ENCODE measurements around the gene OLFM3. TPM values are rescaled to one million over a fixed set of nuclear protein-coding genes. Genes with fewer than 3 reads are reported as not detected.

Gene OLFM3
- total RNA-seq, 1 donor from 2014 or later = 0.52 TPM

DNA sequence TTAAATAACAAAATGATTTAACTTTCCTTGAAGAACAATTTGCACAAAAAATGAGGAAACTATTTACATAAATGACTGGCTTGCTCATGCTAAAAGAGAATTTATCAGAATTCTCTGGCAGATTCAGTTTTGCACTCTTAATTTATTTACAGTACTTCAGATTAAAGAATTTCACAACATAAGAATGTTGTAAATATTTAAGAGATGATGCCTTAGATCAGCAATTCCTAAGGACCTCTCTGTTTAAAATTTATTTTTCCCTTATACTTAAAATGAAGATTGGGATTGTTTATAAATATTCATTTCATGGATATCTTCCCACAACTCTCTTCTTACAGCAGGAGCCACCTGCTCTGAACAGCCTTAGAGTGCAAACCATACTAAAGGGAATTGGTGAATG lies 120.8 kb downstream of the OLFM3 start:
- no peaks in the 10 kb centered on the region for H3K36me3 ChIP-seq (ENCODE audit: control insufficient read depth in 3 of 3, insufficient read depth in 3 of 3, low read length in 3 of 3)
- no peaks in the 10 kb centered on the region for H3K4me1 ChIP-seq (ENCODE audit: control insufficient read depth in 3 of 3, insufficient read depth in 3 of 3, low read length in 3 of 3)
- H3K9me3 ChIP-seq (ENCODE audit: control insufficient read depth in 3 of 3, low read length in 3 of 3) = no peaks in the 10 kb centered on the region
- no peak overlapping the region for H3K4me3 ChIP-seq (ENCODE audit: low read length in 3 of 3)
- H3K27me3 ChIP-seq (ENCODE audit: control insufficient read depth in 3 of 3, insufficient read depth in 3 of 3, low read length in 3 of 3) = no peaks in the 10 kb centered on the region
- no peak overlapping the region for H3K27ac ChIP-seq (ENCODE audit: low read depth, low read length)
- H3K9ac ChIP-seq (ENCODE audit: low read depth in 1 of 3, low read length in 3 of 3) = no peak overlapping the region

DNA sequence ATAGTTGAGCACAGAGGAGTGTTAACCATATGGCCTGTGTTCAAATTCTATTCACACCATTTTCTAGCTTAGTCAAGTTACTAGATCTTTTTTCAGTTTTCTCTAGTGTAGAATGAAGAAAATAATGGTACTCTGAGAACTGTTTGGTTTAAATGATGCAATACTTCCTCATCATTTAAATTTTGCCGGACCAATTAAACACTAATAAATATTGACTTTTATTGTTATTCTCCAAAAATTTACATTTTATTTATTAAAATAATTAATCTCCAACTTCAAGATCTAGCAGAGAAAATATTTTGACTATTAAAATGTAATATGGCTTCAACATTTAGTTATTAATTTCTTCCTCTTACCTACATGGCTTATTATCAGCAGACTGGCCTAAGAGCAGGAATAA lies 123.1 kb downstream of the OLFM3 start:
- H3K9me3 ChIP-seq (ENCODE audit: control insufficient read depth in 3 of 3, low read length in 3 of 3) = no peaks in the 10 kb centered on the region
- H3K36me3 ChIP-seq (ENCODE audit: control insufficient read depth in 3 of 3, insufficient read depth in 3 of 3, low read length in 3 of 3) = no peaks in the 10 kb centered on the region
- H3K9ac ChIP-seq (ENCODE audit: low read depth in 1 of 3, low read length in 3 of 3) = no peak overlapping the region
- H3K4me1 ChIP-seq (ENCODE audit: control insufficient read depth in 3 of 3, insufficient read depth in 3 of 3, low read length in 3 of 3) = no peaks in the 10 kb centered on the region
- H3K27me3 ChIP-seq (ENCODE audit: control insufficient read depth in 3 of 3, insufficient read depth in 3 of 3, low read length in 3 of 3) = no peaks in the 10 kb centered on the region
- no peak overlapping the region for H3K4me3 ChIP-seq (ENCODE audit: low read length in 3 of 3)
- no peak overlapping the region for H3K27ac ChIP-seq (ENCODE audit: low read depth, low read length)

DNA sequence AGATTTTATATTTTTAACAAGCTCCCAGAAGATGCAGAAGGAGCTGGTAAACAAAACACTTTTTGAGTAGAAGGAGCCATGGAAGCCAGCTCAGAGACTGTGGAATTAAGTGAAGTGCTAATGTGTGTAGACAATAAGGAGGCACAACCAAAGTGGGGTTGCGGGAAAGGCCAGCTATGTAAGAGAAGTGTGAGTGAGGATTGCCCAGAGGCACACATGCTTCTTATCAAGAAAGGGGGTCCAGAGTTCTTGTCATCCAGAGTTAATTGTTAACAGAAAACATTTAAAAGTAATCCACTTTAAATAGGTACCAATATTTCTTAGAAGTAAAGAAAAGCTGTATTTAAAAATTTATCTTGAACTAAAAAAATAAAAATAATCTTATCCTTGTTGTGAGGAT lies 136.8 kb downstream of the OLFM3 start:
- Histone ChIP-seq H3K27me3 (ENCODE audit: control insufficient read depth in 3 of 3, insufficient read depth in 3 of 3, low read length in 3 of 3) (no peaks in the 10 kb centered on the region), H3K9ac (ENCODE audit: low read depth in 1 of 3, low read length in 3 of 3) (no peak overlapping the region), H3K9me3 (ENCODE audit: control insufficient read depth in 3 of 3, low read length in 3 of 3) (no peaks in the 10 kb centered on the region), H3K36me3 (ENCODE audit: control insufficient read depth in 3 of 3, insufficient read depth in 3 of 3, low read length in 3 of 3) (no peaks in the 10 kb centered on the region), H3K27ac (ENCODE audit: low read depth, low read length) (no peak overlapping the region), H3K4me1 (ENCODE audit: control insufficient read depth in 3 of 3, insufficient read depth in 3 of 3, low read length in 3 of 3) (no peaks in the 10 kb centered on the region), H3K4me3 (ENCODE audit: low read length in 3 of 3) (no peak overlapping the region)

DNA sequence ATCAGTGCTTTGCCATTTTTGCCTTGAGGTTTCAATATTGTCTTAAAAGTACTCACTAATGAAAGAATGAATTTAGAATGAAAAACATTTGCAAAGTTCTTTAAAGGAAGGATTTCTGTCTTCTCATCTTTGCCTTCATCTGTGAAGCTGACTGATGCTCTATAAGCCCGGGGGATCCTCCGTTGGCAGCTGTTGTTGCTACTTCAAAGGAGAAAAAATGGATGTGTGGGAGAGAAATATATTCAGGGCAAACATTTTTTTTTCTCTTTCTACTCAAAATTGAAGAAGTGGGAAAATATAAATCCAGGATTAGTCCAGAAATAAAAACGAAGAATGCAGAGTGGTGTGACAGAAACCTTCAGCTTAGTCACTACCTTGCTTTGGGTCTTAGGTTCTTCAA lies 142.5 kb downstream of the OLFM3 start:
- no peaks in the 10 kb centered on the region for H3K4me1 ChIP-seq (ENCODE audit: control insufficient read depth in 3 of 3, insufficient read depth in 3 of 3, low read length in 3 of 3)
- H3K4me3 ChIP-seq (ENCODE audit: low read length in 3 of 3) = no peak overlapping the region
- no peak overlapping the region for H3K9ac ChIP-seq (ENCODE audit: low read depth in 1 of 3, low read length in 3 of 3)
- H3K36me3 ChIP-seq (ENCODE audit: control insufficient read depth in 3 of 3, insufficient read depth in 3 of 3, low read length in 3 of 3) = no peaks in the 10 kb centered on the region
- H3K9me3 ChIP-seq (ENCODE audit: control insufficient read depth in 3 of 3, low read length in 3 of 3) = no peaks in the 10 kb centered on the region
- no peak overlapping the region for H3K27ac ChIP-seq (ENCODE audit: low read depth, low read length)
- no peaks in the 10 kb centered on the region for H3K27me3 ChIP-seq (ENCODE audit: control insufficient read depth in 3 of 3, insufficient read depth in 3 of 3, low read length in 3 of 3)

DNA sequence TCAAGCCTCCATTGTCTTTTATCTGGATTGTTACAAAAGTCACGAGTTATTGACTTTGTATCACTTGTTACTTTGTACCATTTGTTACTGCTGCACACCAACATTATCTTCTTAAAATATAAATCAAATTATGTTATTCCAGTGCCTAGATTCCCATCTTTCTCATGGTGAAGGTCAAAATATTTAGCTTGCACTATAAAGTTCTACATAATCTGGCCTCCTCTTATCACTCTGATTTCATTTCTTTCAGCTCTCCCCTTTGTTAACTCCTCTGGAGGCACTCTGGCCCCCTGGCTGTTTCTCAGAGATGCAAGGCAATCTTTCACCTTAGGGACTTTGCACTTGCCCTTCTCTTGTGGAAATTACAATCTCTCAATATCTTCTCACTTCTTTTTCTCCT lies 143.8 kb downstream of the OLFM3 start:
- Histone ChIP-seq H3K4me1 (ENCODE audit: control insufficient read depth in 3 of 3, insufficient read depth in 3 of 3, low read length in 3 of 3) (no peaks in the 10 kb centered on the region), H3K27ac (ENCODE audit: low read depth, low read length) (no peak overlapping the region), H3K27me3 (ENCODE audit: control insufficient read depth in 3 of 3, insufficient read depth in 3 of 3, low read length in 3 of 3) (no peaks in the 10 kb centered on the region), H3K36me3 (ENCODE audit: control insufficient read depth in 3 of 3, insufficient read depth in 3 of 3, low read length in 3 of 3) (no peaks in the 10 kb centered on the region), H3K9ac (ENCODE audit: low read depth in 1 of 3, low read length in 3 of 3) (no peak overlapping the region), H3K4me3 (ENCODE audit: low read length in 3 of 3) (no peak overlapping the region), H3K9me3 (ENCODE audit: control insufficient read depth in 3 of 3, low read length in 3 of 3) (no peaks in the 10 kb centered on the region)

DNA sequence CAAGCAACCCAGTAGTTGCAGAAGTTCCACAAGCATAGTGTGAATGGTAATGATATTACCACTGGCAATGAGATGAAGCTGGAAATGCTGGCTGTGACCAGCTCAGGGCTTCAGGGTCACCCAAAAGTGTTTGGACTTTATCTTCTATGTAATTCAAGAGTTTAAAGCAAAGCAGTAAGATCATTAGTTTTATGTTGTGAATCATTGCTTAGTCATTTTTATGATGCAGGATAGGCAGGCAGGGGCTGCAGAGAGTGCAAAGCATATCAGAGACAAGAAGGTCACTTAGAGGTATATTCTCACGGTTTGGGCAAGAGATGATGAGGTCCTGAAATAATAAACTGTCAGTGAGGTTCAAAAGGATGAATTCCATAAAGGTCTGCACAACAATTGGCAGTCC lies 147.4 kb downstream of the OLFM3 start:
- Histone ChIP-seq H3K27me3 (ENCODE audit: control insufficient read depth in 3 of 3, insufficient read depth in 3 of 3, low read length in 3 of 3) (peaks cover 0 to 3% (median 0%) of the 10 kb centered on the region in 3 donors), H3K9me3 (ENCODE audit: control insufficient read depth in 3 of 3, low read length in 3 of 3) (no peaks in the 10 kb centered on the region), H3K4me1 (ENCODE audit: control insufficient read depth in 3 of 3, insufficient read depth in 3 of 3, low read length in 3 of 3) (no peaks in the 10 kb centered on the region), H3K4me3 (ENCODE audit: low read length in 3 of 3) (no peak overlapping the region), H3K9ac (ENCODE audit: low read depth in 1 of 3, low read length in 3 of 3) (no peak overlapping the region), H3K36me3 (ENCODE audit: control insufficient read depth in 3 of 3, insufficient read depth in 3 of 3, low read length in 3 of 3) (no peaks in the 10 kb centered on the region), H3K27ac (ENCODE audit: low read depth, low read length) (no peak overlapping the region)

DNA sequence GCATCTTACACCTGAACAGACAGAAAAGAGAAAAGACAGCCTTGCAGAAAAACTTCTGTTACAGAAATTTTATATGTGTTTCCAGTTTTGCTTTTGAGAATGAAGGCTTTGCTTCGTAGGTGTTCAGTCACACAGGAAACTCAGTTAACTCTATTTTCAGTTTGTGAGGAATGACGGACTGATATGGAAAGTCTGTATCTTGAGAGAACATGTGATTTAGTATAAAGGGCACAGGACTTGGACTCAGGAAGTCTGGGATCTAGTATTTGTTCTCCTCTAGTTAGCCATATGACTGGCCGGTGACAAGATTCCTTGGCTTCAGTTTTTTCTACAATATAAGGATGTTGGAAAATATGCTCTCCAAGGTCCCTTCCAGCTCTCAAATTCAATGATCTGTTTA lies 149.1 kb downstream of the OLFM3 start:
- no peaks in the 10 kb centered on the region for H3K4me1 ChIP-seq (ENCODE audit: control insufficient read depth in 3 of 3, insufficient read depth in 3 of 3, low read length in 3 of 3)
- H3K4me3 ChIP-seq (ENCODE audit: low read length in 3 of 3) = no peak overlapping the region
- no peaks in the 10 kb centered on the region for H3K9me3 ChIP-seq (ENCODE audit: control insufficient read depth in 3 of 3, low read length in 3 of 3)
- no peak overlapping the region for H3K9ac ChIP-seq (ENCODE audit: low read depth in 1 of 3, low read length in 3 of 3)
- H3K27ac ChIP-seq (ENCODE audit: low read depth, low read length) = no peak overlapping the region
- peaks cover 0 to 3% (median 0%) of the 10 kb centered on the region in 3 donors for H3K27me3 ChIP-seq (ENCODE audit: control insufficient read depth in 3 of 3, insufficient read depth in 3 of 3, low read length in 3 of 3)
- no peaks in the 10 kb centered on the region for H3K36me3 ChIP-seq (ENCODE audit: control insufficient read depth in 3 of 3, insufficient read depth in 3 of 3, low read length in 3 of 3)

DNA sequence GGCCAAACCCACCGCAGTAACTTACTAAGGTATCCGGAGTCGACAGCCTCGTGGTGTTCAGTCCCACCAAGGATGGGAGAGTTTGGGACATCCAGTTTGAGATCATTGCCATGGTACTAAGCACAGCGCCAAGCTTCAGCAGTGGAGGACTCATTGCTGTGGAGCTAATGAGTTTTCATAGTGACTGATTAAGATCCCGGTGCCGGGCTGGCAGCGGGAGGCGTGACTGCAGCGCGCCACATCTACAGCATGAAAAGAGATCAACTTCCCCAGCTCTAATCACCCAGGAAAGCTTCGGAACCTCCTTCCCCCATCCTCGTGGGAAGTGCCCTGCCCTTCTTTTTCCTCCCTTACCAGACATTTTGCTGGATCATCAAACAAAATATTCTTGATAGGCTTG lies 149.9 kb downstream of the OLFM3 start:
- Histone ChIP-seq H3K36me3 (ENCODE audit: control insufficient read depth in 3 of 3, insufficient read depth in 3 of 3, low read length in 3 of 3) (no peaks in the 10 kb centered on the region), H3K27ac (ENCODE audit: low read depth, low read length) (no peak overlapping the region), H3K4me1 (ENCODE audit: control insufficient read depth in 3 of 3, insufficient read depth in 3 of 3, low read length in 3 of 3) (no peaks in the 10 kb centered on the region), H3K4me3 (ENCODE audit: low read length in 3 of 3) (no peak overlapping the region), H3K9me3 (ENCODE audit: control insufficient read depth in 3 of 3, low read length in 3 of 3) (no peaks in the 10 kb centered on the region), H3K27me3 (ENCODE audit: control insufficient read depth in 3 of 3, insufficient read depth in 3 of 3, low read length in 3 of 3) (peaks cover 0 to 3% (median 0%) of the 10 kb centered on the region in 3 donors), H3K9ac (ENCODE audit: low read depth in 1 of 3, low read length in 3 of 3) (no peak overlapping the region)

DNA sequence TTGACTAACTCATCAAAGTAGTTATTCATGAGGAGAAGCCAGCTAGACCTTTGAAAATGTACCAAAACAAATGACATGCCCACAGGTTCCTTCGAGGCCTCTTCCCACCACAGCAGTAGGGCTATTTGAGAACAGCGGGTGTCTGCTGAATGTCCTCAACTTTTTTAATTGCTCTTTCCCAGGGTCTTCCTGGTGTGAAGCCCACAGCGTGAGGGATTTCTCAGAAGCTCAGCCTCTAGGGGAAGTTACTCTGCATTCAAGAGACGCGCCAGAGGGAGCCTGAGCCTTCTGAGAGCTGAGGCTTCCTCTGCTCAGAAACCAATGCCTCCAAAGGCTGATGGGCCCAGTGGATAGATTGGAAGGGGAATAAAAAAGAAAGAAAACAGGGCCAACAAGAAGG lies 153.6 kb downstream of the OLFM3 start:
- H3K4me3 ChIP-seq (ENCODE audit: low read length in 3 of 3) = no peak overlapping the region
- H3K36me3 ChIP-seq (ENCODE audit: control insufficient read depth in 3 of 3, insufficient read depth in 3 of 3, low read length in 3 of 3) = no peaks in the 10 kb centered on the region
- H3K4me1 ChIP-seq (ENCODE audit: control insufficient read depth in 3 of 3, insufficient read depth in 3 of 3, low read length in 3 of 3) = no peaks in the 10 kb centered on the region
- H3K9ac ChIP-seq (ENCODE audit: low read depth in 1 of 3, low read length in 3 of 3) = no peak overlapping the region
- H3K9me3 ChIP-seq (ENCODE audit: control insufficient read depth in 3 of 3, low read length in 3 of 3) = no peaks in the 10 kb centered on the region
- peaks cover 0 to 3% (median 0%) of the 10 kb centered on the region in 3 donors for H3K27me3 ChIP-seq (ENCODE audit: control insufficient read depth in 3 of 3, insufficient read depth in 3 of 3, low read length in 3 of 3)
- H3K27ac ChIP-seq (ENCODE audit: low read depth, low read length) = no peak overlapping the region

DNA sequence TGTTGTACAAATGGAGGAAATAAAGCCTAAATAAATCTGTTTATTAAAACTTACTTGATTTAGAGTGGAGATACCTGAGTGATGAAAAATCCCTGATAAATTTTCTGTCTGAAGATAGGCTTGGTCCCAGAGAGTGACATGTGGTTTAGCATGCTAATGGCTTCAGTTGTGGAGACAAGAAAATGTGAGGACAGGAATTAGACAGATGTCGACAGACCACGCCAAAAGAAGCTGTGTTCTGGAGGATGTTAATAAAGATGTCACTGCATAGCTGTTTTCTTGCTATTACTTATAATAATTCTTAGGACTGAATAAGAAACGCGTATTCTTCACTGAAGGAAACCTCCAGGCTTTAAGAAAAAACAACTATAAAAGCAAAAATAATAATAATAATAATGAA lies 154.9 kb downstream of the OLFM3 start:
- H3K27ac ChIP-seq (ENCODE audit: low read depth, low read length) = no peak overlapping the region
- H3K36me3 ChIP-seq (ENCODE audit: control insufficient read depth in 3 of 3, insufficient read depth in 3 of 3, low read length in 3 of 3) = no peaks in the 10 kb centered on the region
- H3K27me3 ChIP-seq (ENCODE audit: control insufficient read depth in 3 of 3, insufficient read depth in 3 of 3, low read length in 3 of 3) = peaks cover 0 to 2% (median 0%) of the 10 kb centered on the region in 3 donors
- no peaks in the 10 kb centered on the region for H3K9me3 ChIP-seq (ENCODE audit: control insufficient read depth in 3 of 3, low read length in 3 of 3)
- no peaks in the 10 kb centered on the region for H3K4me1 ChIP-seq (ENCODE audit: control insufficient read depth in 3 of 3, insufficient read depth in 3 of 3, low read length in 3 of 3)
- H3K4me3 ChIP-seq (ENCODE audit: low read length in 3 of 3) = no peak overlapping the region
- no peak overlapping the region for H3K9ac ChIP-seq (ENCODE audit: low read depth in 1 of 3, low read length in 3 of 3)

DNA sequence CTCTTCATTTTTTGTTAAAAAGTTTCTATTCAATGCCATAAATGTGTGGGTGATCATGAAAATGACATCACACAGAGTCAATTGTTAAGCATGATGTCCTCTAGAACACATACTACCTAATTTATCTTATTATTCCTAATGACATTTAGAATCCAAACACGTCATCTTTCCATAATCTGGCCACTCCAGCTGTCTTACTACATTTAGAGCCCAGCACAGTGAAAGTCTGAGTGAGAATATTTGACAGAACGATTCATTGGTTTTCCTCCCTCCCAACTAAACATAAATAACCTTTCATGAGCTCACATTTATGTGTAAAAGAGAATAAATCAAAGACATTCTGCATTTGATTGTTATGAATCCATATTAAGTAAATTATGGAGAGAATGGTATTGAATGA lies 160.7 kb downstream of the OLFM3 start:
- H3K4me3 ChIP-seq (ENCODE audit: low read length in 3 of 3) = no peak overlapping the region
- H3K4me1 ChIP-seq (ENCODE audit: control insufficient read depth in 3 of 3, insufficient read depth in 3 of 3, low read length in 3 of 3) = no peaks in the 10 kb centered on the region
- no peak overlapping the region for H3K9ac ChIP-seq (ENCODE audit: low read depth in 1 of 3, low read length in 3 of 3)
- H3K36me3 ChIP-seq (ENCODE audit: control insufficient read depth in 3 of 3, insufficient read depth in 3 of 3, low read length in 3 of 3) = no peaks in the 10 kb centered on the region
- H3K27ac ChIP-seq (ENCODE audit: low read depth, low read length) = no peak overlapping the region
- H3K27me3 ChIP-seq (ENCODE audit: control insufficient read depth in 3 of 3, insufficient read depth in 3 of 3, low read length in 3 of 3) = no peaks in the 10 kb centered on the region
- H3K9me3 ChIP-seq (ENCODE audit: control insufficient read depth in 3 of 3, low read length in 3 of 3) = no peaks in the 10 kb centered on the region

Measured in skeletal muscle tissue (tissue), 4 donors.